ENCODE results near the gene PIK3C2A.

The PIK3C2A gene

GRCh38 chr11:17165247-17165890, 42.4 kb downstream of the PIK3C2A start:
- no peak for DNase-seq (ENCODE audit: extremely low read depth, low read depth)
- TF ChIP-seq CTCF (IDR thresholded peaks at IDR 0.05; ENCODE audit: low read depth, low read length) = no peak

- DNase-seq (ENCODE audit: extremely low read depth, low read depth) = no peak
- no peak for TF ChIP-seq CTCF (IDR thresholded peaks at IDR 0.05; ENCODE audit: low read depth, low read length)
Observed at GRCh38 chr11:17164361-17165246, 43.2 kb downstream of the PIK3C2A start.

GRCh38 chr11:17163736-17164135, 44.0 kb downstream of the PIK3C2A start:
- no peak for TF ChIP-seq CTCF (IDR thresholded peaks at IDR 0.05; ENCODE audit: low read depth, low read length)
- no peak for DNase-seq (ENCODE audit: extremely low read depth, low read depth)

GRCh38 chr11:17163291-17163690, 44.5 kb downstream of the PIK3C2A start:
- no peak for TF ChIP-seq CTCF (IDR thresholded peaks at IDR 0.05; ENCODE audit: low read depth, low read length)
- no peak for DNase-seq (ENCODE audit: extremely low read depth, low read depth)

- DNase-seq (ENCODE audit: extremely low read depth, low read depth) = no peak
- TF ChIP-seq CTCF (IDR thresholded peaks at IDR 0.05; ENCODE audit: low read depth, low read length) = no peak
Observed at GRCh38 chr11:17162376-17162775, 45.4 kb downstream of the PIK3C2A start.

- DNase-seq (ENCODE audit: extremely low read depth, low read depth) = no peak
Observed at GRCh38 chr11:17161515-17161914, 46.3 kb downstream of the PIK3C2A start.

More at GRCh38 chr11:17161515-17161914, 46.3 kb downstream of the PIK3C2A start:
- no peak for TF ChIP-seq CTCF (IDR thresholded peaks at IDR 0.05; ENCODE audit: low read depth, low read length)
